Gastrocnemius medialis (tissue), 4 donors: ENCODE measurements around the gene CA6. TPM values are rescaled to one million over a fixed set of nuclear protein-coding genes. Genes with fewer than 3 reads are reported as not detected.

Experiments used
- ATAC-seq, 2 donors: fragments of 150-250 bp; one replicate each; pipeline ENCODE4 v1.9.1; 2016
- DNase-seq, 2 donors: peaks; one replicate each; pipeline ENCODE4 v3.0.0-alpha.2; 2019
- H3K27ac ChIP-seq, 4 donors: fragments of 200-600 bp; sonication (generic); 1 replicate in 1 of 4; 2 replicates in 3 of 4; pipeline ENCODE4 v1.5.1; 2016 to 2018; ENCODE audit warnings: mild to moderate bottlenecking in 2 of 4, moderate library complexity in 1 of 4
- H3K27me3 ChIP-seq, 3 donors: fragments of 200-600 bp; sonication (generic) in 2 of 3; 1 replicate in 1 of 3; 2 replicates in 2 of 3; pipeline versions ENCODE4 v1.5.1 to v1.6.0; 2016 to 2019; ENCODE audit warnings: mild to moderate bottlenecking in 1 of 3, moderate library complexity in 1 of 3
- H3K36me3 ChIP-seq, 2 donors: fragments of 200-600 bp; sonication (generic) in 1 of 2; one replicate each; pipeline ENCODE4 v1.5.1; 2017 to 2018
- H3K4me1 ChIP-seq, 2 donors: fragments of 200-600 bp; sonication (generic) in 1 of 2; one replicate each; pipeline ENCODE4 v1.5.1; 2016 to 2017; ENCODE audit warnings: mild to moderate bottlenecking in 2 of 2
- H3K4me3 ChIP-seq, 4 donors: fragments of 200-600 bp; sonication (generic) in 3 of 4; 1 replicate in 1 of 4; 2 replicates in 3 of 4; pipeline ENCODE4 v1.5.1; 2016 to 2019; ENCODE audit warnings: mild to moderate bottlenecking in 2 of 4
- H3K9me3 ChIP-seq, 3 donors: fragments of 200-600 bp; sonication (generic) in 2 of 3; 1 replicate in 1 of 3; 2 replicates in 2 of 3; pipeline ENCODE4 v1.5.1; 2016 to 2019
- POLR2A ChIP-seq, 2 donors: fragments of 450-650 bp; IDR thresholded peaks; one replicate each; pipeline ENCODE4 v1.6.1; 2017; ENCODE audit warnings: antibody characterized with exemption in 2 of 2, mild to moderate bottlenecking in 2 of 2, moderate library complexity in 2 of 2
- in situ Hi-C, 4 donors: fragments of 200-750 bp; cut with MboI; loops; one replicate each; pipeline versions ENCODE4 v1.15.0 to v1.8.0; 2017; ENCODE audit warnings: low sequenced_read_pairs in 4 of 4
- intact Hi-C: fragments of 100-400 bp; cut with DNase I; formaldehyde crosslinking; loops from one replicate; pipeline ENCODE4 v1.15.1; 2023; ENCODE audit warnings: low total_unique reads
- total RNA-seq, 4 donors: library from RNA; depleted of rRNA; stranded (reverse); fragments of >200 nt; gene quantifications; one replicate each; pipeline versions ENCODE4 v1.1.0 to v1.2.3, GENCODE V29; 2016
- TF ChIP-seq, protein P1 (sequence below), 5 experiments: fragments of 450-650 bp in 3 of 5; fragments of 200-600 bp in 2 of 5; sonication (generic) in 2 of 5; IDR thresholded peaks in 4 of 5; conservative IDR thresholded peaks in 1 of 5; 1 replicate in 4 of 5; 2 replicates in 1 of 5; pipeline ENCODE4 v1.5.1; 2016 to 2019; ENCODE audit warnings: antibody characterized with exemption in 5 of 5, mild to moderate bottlenecking in 3 of 5, moderate library complexity in 3 of 5

The CA6 gene
- total RNA-seq, 4 donors from 2014 or later: not detected

DNA sequence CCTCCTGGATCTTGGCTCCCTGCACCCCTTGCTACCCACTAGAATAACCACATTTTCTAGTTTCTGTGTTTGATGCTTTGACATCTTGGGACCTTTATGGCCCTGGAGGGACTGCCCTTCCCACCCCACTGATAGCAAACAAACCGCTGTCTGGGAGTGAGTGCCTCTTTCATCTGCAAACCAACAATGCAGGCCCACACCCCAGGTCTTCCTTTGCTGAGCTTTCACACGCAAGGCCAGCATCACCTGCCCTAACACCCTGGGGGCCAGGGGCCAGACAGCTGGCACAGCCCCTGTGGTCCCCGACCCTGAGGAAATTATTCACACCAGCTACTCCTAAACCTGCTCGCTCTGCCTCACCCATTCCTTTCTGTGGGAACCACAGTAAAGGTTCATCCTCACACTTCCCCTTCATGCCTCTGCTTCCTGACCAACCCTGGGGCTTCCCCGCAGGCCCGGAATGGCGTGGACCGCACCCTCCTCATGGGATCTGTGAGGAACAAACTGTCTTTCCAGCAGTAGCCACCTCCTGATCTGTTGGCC, 65.2 kb downstream of the CA6 start:
- in situ Hi-C loops (loop anchor here in 1 of 4 donors (10.0 kb wide), 1 partner anchor 94 kb away; no protein-coding TSS in a partner anchor), intact Hi-C loops (loop anchor here (5.0 kb wide), 1 partner anchor 91 kb away; no protein-coding TSS in a partner anchor)
- DNase-seq: peak; percentile 23 to 44
- Histone ChIP-seq H3K9me3 (no peaks in the 10 kb centered on the region), H3K4me3 (no peak overlapping the region), H3K4me1 (no peaks in the 10 kb centered on the region), H3K27me3 (no peaks in the 10 kb centered on the region), H3K27ac (no peak overlapping the region), H3K36me3 (no peaks in the 10 kb centered on the region)
- TF ChIP-seq, protein P1, sequence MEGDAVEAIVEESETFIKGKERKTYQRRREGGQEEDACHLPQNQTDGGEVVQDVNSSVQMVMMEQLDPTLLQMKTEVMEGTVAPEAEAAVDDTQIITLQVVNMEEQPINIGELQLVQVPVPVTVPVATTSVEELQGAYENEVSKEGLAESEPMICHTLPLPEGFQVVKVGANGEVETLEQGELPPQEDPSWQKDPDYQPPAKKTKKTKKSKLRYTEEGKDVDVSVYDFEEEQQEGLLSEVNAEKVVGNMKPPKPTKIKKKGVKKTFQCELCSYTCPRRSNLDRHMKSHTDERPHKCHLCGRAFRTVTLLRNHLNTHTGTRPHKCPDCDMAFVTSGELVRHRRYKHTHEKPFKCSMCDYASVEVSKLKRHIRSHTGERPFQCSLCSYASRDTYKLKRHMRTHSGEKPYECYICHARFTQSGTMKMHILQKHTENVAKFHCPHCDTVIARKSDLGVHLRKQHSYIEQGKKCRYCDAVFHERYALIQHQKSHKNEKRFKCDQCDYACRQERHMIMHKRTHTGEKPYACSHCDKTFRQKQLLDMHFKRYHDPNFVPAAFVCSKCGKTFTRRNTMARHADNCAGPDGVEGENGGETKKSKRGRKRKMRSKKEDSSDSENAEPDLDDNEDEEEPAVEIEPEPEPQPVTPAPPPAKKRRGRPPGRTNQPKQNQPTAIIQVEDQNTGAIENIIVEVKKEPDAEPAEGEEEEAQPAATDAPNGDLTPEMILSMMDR (IDR thresholded peaks at IDR 0.05 in 4 of 5, conservative IDR thresholded peaks at IDR 0.05 in 1 of 5): no peak
- TF ChIP-seq POLR2A (IDR thresholded peaks at IDR 0.05): no peak
- peak; percentile 11 to 64 for ATAC-seq

DNA sequence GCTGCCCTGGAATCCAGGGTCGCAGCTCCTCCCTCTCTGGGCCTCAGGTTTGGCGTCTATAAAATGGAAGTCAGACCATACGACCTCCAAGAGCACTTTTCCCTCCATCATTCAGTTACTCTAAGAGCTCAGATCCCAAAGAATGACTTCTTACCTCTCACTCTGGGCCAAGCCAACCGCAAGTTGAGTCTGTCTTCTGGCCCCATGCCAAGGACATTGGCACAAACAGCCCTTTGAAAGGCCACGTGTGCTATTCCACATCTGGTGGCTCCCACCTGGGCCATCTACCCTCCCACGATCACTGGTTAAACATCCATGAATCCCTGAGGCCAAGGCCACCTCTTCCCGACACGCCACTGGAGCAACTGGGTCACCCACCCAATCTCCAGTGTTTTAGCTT, 68.2 kb downstream of the CA6 start:
- no peak for DNase-seq

DNA sequence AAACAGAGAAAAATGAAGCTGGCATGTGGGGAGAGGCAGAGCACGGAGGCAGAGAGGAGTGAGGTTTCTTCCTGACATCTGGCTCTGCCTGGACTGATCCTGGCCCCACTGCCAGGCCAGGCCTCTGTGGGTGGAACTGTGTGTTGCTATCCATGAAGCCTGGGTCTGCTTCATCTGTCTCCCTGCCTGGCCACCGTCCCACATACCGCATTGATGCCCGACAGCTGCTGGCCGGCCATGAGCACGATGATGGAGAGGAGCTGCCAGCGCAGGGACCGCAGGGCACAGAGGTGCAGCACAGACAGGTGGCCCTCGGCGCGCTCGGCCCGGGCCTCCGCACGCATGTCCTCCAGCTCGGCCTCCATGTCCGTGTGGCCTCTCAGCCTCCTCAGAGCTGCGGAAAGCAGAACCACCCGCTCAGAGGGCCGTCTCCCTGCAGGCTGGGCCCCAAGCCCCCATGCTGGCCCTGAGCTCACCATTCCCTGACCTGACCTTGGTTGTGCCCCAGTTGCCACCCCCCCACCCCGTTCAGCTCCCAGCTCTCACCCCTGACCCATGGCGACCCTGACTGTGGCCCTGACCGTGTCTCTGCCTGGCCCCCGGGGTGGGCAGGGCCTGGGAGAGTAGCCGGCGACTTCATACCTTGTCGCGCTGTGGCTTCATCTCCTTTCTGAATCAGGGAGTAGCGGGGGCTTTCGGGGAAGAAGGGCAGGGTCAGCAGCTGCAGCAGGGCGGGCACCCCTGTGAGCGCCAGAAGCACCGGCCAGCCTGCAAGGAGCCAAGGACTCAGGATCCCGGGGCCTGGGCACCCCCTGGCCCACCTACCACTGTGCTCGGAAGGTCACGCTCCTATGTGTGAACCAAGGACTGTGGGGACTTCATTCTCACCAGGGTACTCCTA, 69.1 kb downstream of the CA6 start:
- intact Hi-C loops: loop anchor here (5.0 kb wide), 1 partner anchor 88 kb away; no protein-coding TSS in a partner anchor
- no peaks in the 10 kb centered on the region for H3K27me3 ChIP-seq
- DNase-seq (no peak), ATAC-seq (no peak)
- H3K4me3 ChIP-seq: no peak overlapping the region
- in situ Hi-C loops: loop anchor here in 1 of 4 donors (10.0 kb wide), 1 partner anchor 90 kb away; no protein-coding TSS in a partner anchor
- no peaks in the 10 kb centered on the region for H3K4me1 ChIP-seq
- no peaks in the 10 kb centered on the region for H3K9me3 ChIP-seq
- H3K27ac ChIP-seq: no peak overlapping the region
- no peak for TF ChIP-seq POLR2A (IDR thresholded peaks at IDR 0.05)
- TF ChIP-seq, protein P1 (IDR thresholded peaks at IDR 0.05 in 4 of 5, conservative IDR thresholded peaks at IDR 0.05 in 1 of 5): no peak
- H3K36me3 ChIP-seq: no peaks in the 10 kb centered on the region

More for the DNA sequence above, 68.2 kb downstream of the CA6 start:
- TF ChIP-seq, protein P1 (IDR thresholded peaks at IDR 0.05 in 4 of 5, conservative IDR thresholded peaks at IDR 0.05 in 1 of 5): no peak
- no peak for TF ChIP-seq POLR2A (IDR thresholded peaks at IDR 0.05)
- in situ Hi-C loops: loop anchor here in 1 of 4 donors (10.0 kb wide), 1 partner anchor 91 kb away; no protein-coding TSS in a partner anchor
- Histone ChIP-seq H3K27ac (no peak overlapping the region), H3K27me3 (no peaks in the 10 kb centered on the region), H3K4me1 (no peaks in the 10 kb centered on the region), H3K9me3 (no peaks in the 10 kb centered on the region), H3K36me3 (no peaks in the 10 kb centered on the region), H3K4me3 (no peak overlapping the region)
- ATAC-seq: no peak
- intact Hi-C loops: loop anchor here (5.0 kb wide), 1 partner anchor 88 kb away; no protein-coding TSS in a partner anchor

DNA sequence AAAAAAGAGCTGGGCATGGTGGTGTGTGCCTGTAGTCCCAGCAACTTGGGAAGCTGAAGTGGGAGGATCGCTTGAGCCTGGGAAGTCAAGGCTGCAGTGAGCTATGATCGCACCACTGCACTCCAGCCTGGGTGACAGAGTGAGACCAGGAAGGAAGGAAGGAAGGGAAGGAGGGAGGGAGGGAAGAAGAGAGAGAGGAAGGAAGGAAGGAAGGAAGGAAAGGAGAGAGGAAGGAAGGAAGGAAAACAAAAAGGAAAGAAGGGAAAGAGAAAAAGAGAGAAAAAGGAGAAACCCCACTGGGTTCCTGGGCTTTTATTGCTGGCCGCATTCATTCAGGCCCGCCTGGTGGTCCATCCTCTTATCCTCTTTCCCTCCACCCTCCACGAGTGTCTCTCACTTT, 70.8 kb downstream of the CA6 start:
- ATAC-seq (no peak), DNase-seq (no peak)
- no peak overlapping the region for H3K4me3 ChIP-seq
- H3K27me3 ChIP-seq: no peaks in the 10 kb centered on the region
- H3K36me3 ChIP-seq: no peaks in the 10 kb centered on the region
- in situ Hi-C loops (loop anchor here in 1 of 4 donors (10.0 kb wide), 1 partner anchor 88 kb away; no protein-coding TSS in a partner anchor), intact Hi-C loops (no loop called here)
- no peaks in the 10 kb centered on the region for H3K9me3 ChIP-seq
- no peak overlapping the region for H3K27ac ChIP-seq
- H3K4me1 ChIP-seq: no peaks in the 10 kb centered on the region
- TF ChIP-seq, protein P1 (IDR thresholded peaks at IDR 0.05 in 4 of 5, conservative IDR thresholded peaks at IDR 0.05 in 1 of 5): no peak
- TF ChIP-seq POLR2A (IDR thresholded peaks at IDR 0.05): no peak
